Brain microvascular endothelial cell (primary cell): ENCODE results near the gene OR10Z1.

ENCODE experiments used
- DNase-seq: peaks from one replicate; pipeline ENCODE4 v3.0.0-alpha.2; 2020
- H3K27ac ChIP-seq: fragments of 250-450 bp; sonication (Bioruptor Pico); 2 replicates; pipeline ENCODE4 v1.5.1; 2020; ENCODE audit warnings: mild to moderate bottlenecking, moderate library complexity
- H3K27me3 ChIP-seq: fragments of 250-450 bp; sonication (Bioruptor Pico); replicated peaks from 2 replicates; pipeline ENCODE4 v1.5.1; 2020; ENCODE audit warnings: mild to moderate bottlenecking
- H3K36me3 ChIP-seq: fragments of 250-450 bp; sonication (Bioruptor Pico); replicated peaks from 2 replicates; pipeline ENCODE4 v1.5.1; 2020; ENCODE audit warnings: mild to moderate bottlenecking
- H3K4me3 ChIP-seq: 2 replicates; pipeline ENCODE4 v1.5.1; 2011; ENCODE audit warnings: low read depth, mild to moderate bottlenecking, control low read depth, low read length, moderate library complexity
- CTCF ChIP-seq: IDR thresholded peaks from 2 replicates; pipeline ENCODE4 v1.5.1; 2011; ENCODE audit warnings: low read depth, mild to moderate bottlenecking, moderate library complexity, low read length, control low read depth, inconsistent platforms; ENCODE audit errors: missing control alignments
- in situ Hi-C: cut with HindIII; loops from 2 replicates; pipeline ENCODE4 v1.10.0; 2017; ENCODE audit warnings: low sequenced_read_pairs, low pct_ligation_motif_present

OR10Z1 gene

GRCh38 chr1:158611916-158612315, 6.8 kb downstream of the OR10Z1 start:
- Histone ChIP-seq H3K36me3 (no peaks in the 10 kb centered on the region), H3K4me3 (no peak overlapping the region), H3K27me3 (no peaks in the 10 kb centered on the region), H3K27ac (no peak overlapping the region)
- no peak for TF ChIP-seq CTCF
- in situ Hi-C loops = no loop called here
- no peak for DNase-seq

GRCh38 chr1:158613764-158614163, 8.7 kb downstream of the OR10Z1 start:
- DNase-seq = no peak
- H3K36me3 ChIP-seq = no peaks in the 10 kb centered on the region
- no peak for TF ChIP-seq CTCF
- no peak overlapping the region for H3K4me3 ChIP-seq
- H3K27ac ChIP-seq = no peak overlapping the region
- H3K27me3 ChIP-seq = no peaks in the 10 kb centered on the region
- in situ Hi-C loops = no loop called here

- no peak for DNase-seq
- Histone ChIP-seq H3K27me3 (no peaks in the 10 kb centered on the region), H3K27ac (no peak overlapping the region), H3K4me3 (no peak overlapping the region), H3K36me3 (no peaks in the 10 kb centered on the region)
- in situ Hi-C loops = no loop called here
- TF ChIP-seq CTCF = no peak
Measured at GRCh38 chr1:158638146-158638545, 33.1 kb downstream of the OR10Z1 start.

DNA sequence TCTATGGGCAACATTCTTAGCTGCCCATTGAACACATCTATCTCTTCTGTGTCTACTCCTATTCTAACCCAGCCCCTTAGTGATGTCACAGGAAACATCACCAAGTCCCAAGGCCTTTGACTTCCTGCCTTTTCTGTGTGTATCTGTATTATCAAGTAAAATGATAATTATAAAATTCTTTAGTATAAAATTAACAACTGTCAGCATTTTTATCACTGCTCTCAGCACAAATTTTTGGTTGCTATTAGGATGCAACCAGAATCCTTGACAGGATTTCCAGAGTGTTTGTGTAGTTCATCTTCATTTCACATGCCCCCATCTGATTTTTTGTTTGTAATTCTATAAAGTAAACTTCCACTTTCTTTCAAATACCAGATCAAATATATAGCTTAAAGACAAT, 33.8 kb downstream of the OR10Z1 start:
- no peak for TF ChIP-seq CTCF
- H3K36me3 ChIP-seq = no peaks in the 10 kb centered on the region
- in situ Hi-C loops = no loop called here
- no peaks in the 10 kb centered on the region for H3K27me3 ChIP-seq
- no peak for DNase-seq
- no peak overlapping the region for H3K27ac ChIP-seq
- no peak overlapping the region for H3K4me3 ChIP-seq

DNA sequence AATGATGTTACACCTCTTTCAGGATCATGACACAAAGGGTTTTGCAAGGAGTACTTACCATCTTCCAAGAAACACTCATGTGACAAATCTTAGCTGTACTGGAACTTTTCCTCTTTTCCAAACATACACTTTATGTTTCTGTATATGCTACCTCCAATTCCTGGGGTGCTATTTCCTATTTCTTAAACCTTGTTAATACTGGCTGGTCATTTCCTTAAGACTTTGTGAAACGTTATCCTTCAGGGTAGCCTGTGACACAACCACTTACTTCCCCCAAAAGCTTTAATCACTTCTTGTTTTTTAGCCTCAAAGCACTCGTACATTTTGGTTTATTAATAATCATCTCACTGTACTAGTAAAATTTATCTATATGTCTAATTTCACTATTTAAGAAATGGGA, 39.4 kb downstream of the OR10Z1 start:
- Histone ChIP-seq H3K27ac (no peak overlapping the region), H3K36me3 (no peaks in the 10 kb centered on the region), H3K27me3 (no peaks in the 10 kb centered on the region), H3K4me3 (no peak overlapping the region)
- in situ Hi-C loops = no loop called here
- no peak for TF ChIP-seq CTCF
- no peak for DNase-seq

GRCh38 chr1:158646465-158646864, 41.4 kb downstream of the OR10Z1 start:
- Histone ChIP-seq H3K36me3 (no peaks in the 10 kb centered on the region), H3K27ac (no peak overlapping the region)

More at GRCh38 chr1:158646465-158646864, 41.4 kb downstream of the OR10Z1 start:
- Histone ChIP-seq H3K4me3 (no peak overlapping the region), H3K27me3 (no peaks in the 10 kb centered on the region)
- in situ Hi-C loops = no loop called here
- TF ChIP-seq CTCF = no peak
- DNase-seq = no peak
